T-cell (primary cell): ENCODE data around the gene TRIP12. TPM values are rescaled to one million over a fixed set of nuclear protein-coding genes. Genes with fewer than 3 reads are reported as not detected.

Experiments
- ATAC-seq, 4 experiments: fragments of 200-7000 bp in 3 of 4; fragments of 150-1000 bp in 1 of 4; cut with Tn5 transposase; replicated peaks in 1 of 4; 1 replicate in 3 of 4; 2 replicates in 1 of 4; pipeline ENCODE4 v1.10.0; 2021; ENCODE audit warnings: moderate library complexity in 3 of 4, mild to moderate bottlenecking in 2 of 4, moderate number of reproducible peaks in 1 of 4
- CTCF ChIA-PET, 2 donors: fragments of 300-600 bp; sonication (Branson Sonifier 250); formaldehyde crosslinking; loops; one replicate each; lab custom pipeline; 2022; ENCODE audit warnings: antibody characterized with exemption in 2 of 2; lab: Charles Lee
- POLR2A ChIA-PET, 2 donors: fragments of 300-600 bp; sonication (Branson Sonifier 250); formaldehyde crosslinking; loops; one replicate each; lab custom pipeline; 2022; ENCODE audit warnings: antibody characterized with exemption in 2 of 2; lab: Charles Lee
- DNase-seq, 35 experiments: peaks; one replicate each; pipeline versions ENCODE4 v3.0.0 to v3.0.0-alpha.2; 2013 to 2023
- H3K27ac ChIP-seq: one replicate; pipeline ENCODE4 v1.5.1; 2013; ENCODE audit warnings: low read length
- H3K27me3 ChIP-seq, 2 experiments: replicated peaks in 1 of 2; 1 replicate in 1 of 2; 2 replicates in 1 of 2; pipeline versions ENCODE4 v1.6.1 to v1.7.0; 2013; ENCODE audit warnings: low read length in 1 of 2, mixed read lengths in 1 of 2; ENCODE audit not compliant: control insufficient read depth in 2 of 2, insufficient read depth in 2 of 2; ENCODE audit errors: extremely low read depth in 1 of 2
- H3K36me3 ChIP-seq, 2 donors: 1 replicate in 1 of 2; 2 replicates in 1 of 2; pipeline versions ENCODE4 v1.6.1 to v1.7.0; 2013; ENCODE audit warnings: low read length in 1 of 2; ENCODE audit not compliant: control insufficient read depth in 2 of 2, insufficient read depth in 1 of 2; ENCODE audit errors: extremely low read depth in 1 of 2
- H3K4me1 ChIP-seq, 2 experiments: 1 replicate in 1 of 2; 2 replicates in 1 of 2; pipeline versions ENCODE4 v1.6.1 to v1.7.0; 2013; ENCODE audit warnings: low read length in 2 of 2, mixed read lengths in 1 of 2; ENCODE audit not compliant: insufficient read depth in 2 of 2, control insufficient read depth in 1 of 2; ENCODE audit errors: extremely low read depth in 1 of 2
- H3K4me3 ChIP-seq, 2 donors: 1 replicate in 1 of 2; 2 replicates in 1 of 2; pipeline versions ENCODE4 v1.5.1 to v1.7.0; 2013; ENCODE audit warnings: mild to moderate bottlenecking in 2 of 2, low read length in 1 of 2, moderate library complexity in 1 of 2; ENCODE audit not compliant: control insufficient read depth in 1 of 2; ENCODE audit errors: extremely low read depth in 1 of 2
- H3K9me3 ChIP-seq: 2 replicates; pipeline ENCODE4 v1.7.0; 2013
- H3K27ac Mint-ChIP-seq, 2 donors: one replicate each; pipeline ENCODE4 v1.8.0; 2020 to 2021; ENCODE audit warnings: mild to moderate bottlenecking in 2 of 2, mixed read lengths in 2 of 2
- H3K27me3 Mint-ChIP-seq, 2 donors: one replicate each; pipeline ENCODE4 v1.8.0; 2021 to 2022; ENCODE audit warnings: mixed read lengths in 2 of 2
- H3K36me3 Mint-ChIP-seq: one replicate; pipeline ENCODE4 v1.8.0; 2021; ENCODE audit warnings: mixed read lengths
- H3K4me1 Mint-ChIP-seq, 3 donors: one replicate each; pipeline ENCODE4 v1.8.0; 2020 to 2022; ENCODE audit warnings: mixed read lengths in 3 of 3, mild to moderate bottlenecking in 1 of 3
- H3K4me3 Mint-ChIP-seq, 3 donors: one replicate each; pipeline ENCODE4 v1.8.0; 2020 to 2022; ENCODE audit warnings: mild to moderate bottlenecking in 3 of 3, mixed read lengths in 3 of 3, moderate library complexity in 3 of 3
- H3K9me3 Mint-ChIP-seq, 3 donors: one replicate each; pipeline ENCODE4 v1.8.0; 2020 to 2022; ENCODE audit warnings: mixed read lengths in 3 of 3
- WGBS: methylation state at CpG from one replicate; pipeline ENCODE4 v1.1.5; 2013; ENCODE audit warnings: missing lambda C conversion rate; ENCODE audit not compliant: insufficient coverage; 5-methylcytosine and 5-hydroxymethylcytosine counted together
- total RNA-seq, 35 experiments: library from RNA in 6 of 35; stranded (reverse) in 6 of 35; fragments of 120-200 nt in 1 of 35; gene quantifications; one replicate each; pipeline versions ENCODE4 v1.2.1 to v1.2.4 and lab custom pipeline; 2013 to 2026

Gene TRIP12
- total RNA-seq, 5 donors from 2014 or later (not counting 1 experiment from before 2014, with no cell fraction given) = 185 to 219 (median 192) TPM

- Histone ChIP-seq H3K4me3 (no peak overlapping the region), H3K27ac (no peak overlapping the region), H3K4me1 (peaks cover 4 to 8% of the 10 kb centered on the region in 2 experiments), H3K27me3 (no peaks in the 10 kb centered on the region), H3K9me3 (no peaks in the 10 kb centered on the region), H3K36me3 (peaks cover 0 to 11% of the 10 kb centered on the region in 2 donors)
- Mint-ChIP-seq H3K36me3 (peaks cover 27% of the 10 kb centered on the region), H3K4me1 (peaks cover 68 to 74% (median 70%) of the 10 kb centered on the region in 3 donors), H3K27me3 (no peaks in the 10 kb centered on the region), H3K27ac (peak overlapping the region; percentile 53 to 54), H3K9me3 (no peaks in the 10 kb centered on the region), H3K4me3 (no peak overlapping the region)
- WGBS = no CpG with 5 or more reads among the region's 2 CpGs
- ChIA-PET CTCF (interaction anchor here (0.6 to 1.1 kb wide), 7 partner anchors 12 to 143 kb away, joined by 3 to 8 read pairs (median 3); no protein-coding TSS in a partner anchor), POLR2A (interaction anchor here in 1 of 2 donors (0.6 to 0.7 kb wide), 2 partner anchors 21 to 51 kb away, joined by 6 to 8 read pairs; no protein-coding TSS in a partner anchor)
- ATAC-seq = no peak
- no peak for DNase-seq
Observed at GRCh38 chr2:229865033-229865432, 56.8 kb downstream of the TRIP12 start.

GRCh38 chr2:229861431-229861830, 60.4 kb downstream of the TRIP12 start:
- Histone ChIP-seq H3K9me3 (no peaks in the 10 kb centered on the region), H3K36me3 (peaks cover 3 to 24% of the 10 kb centered on the region in 2 donors), H3K4me3 (no peak overlapping the region), H3K27ac (no peak overlapping the region), H3K4me1 (peaks cover 4 to 5% of the 10 kb centered on the region in 2 experiments), H3K27me3 (no peaks in the 10 kb centered on the region)
- ATAC-seq = no peak
- Mint-ChIP-seq H3K4me3 (no peak overlapping the region), H3K9me3 (no peaks in the 10 kb centered on the region), H3K27me3 (no peaks in the 10 kb centered on the region), H3K4me1 (peaks cover 53 to 62% (median 55%) of the 10 kb centered on the region in 3 donors), H3K36me3 (peaks cover 37% of the 10 kb centered on the region), H3K27ac (peak overlapping the region; percentile 34 to 35)
- ChIA-PET POLR2A (no interaction called here), CTCF (interaction anchor here in 1 of 2 donors (0.6 kb wide), 1 partner anchor 68 kb away, joined by 3 read pairs; no protein-coding TSS in a partner anchor)
- DNase-seq = no peak

GRCh38 chr2:229860334-229860733, 61.5 kb downstream of the TRIP12 start:
- peaks cover 46 to 61% (median 55%) of the 10 kb centered on the region in 3 donors for H3K4me1 Mint-ChIP-seq

DNA sequence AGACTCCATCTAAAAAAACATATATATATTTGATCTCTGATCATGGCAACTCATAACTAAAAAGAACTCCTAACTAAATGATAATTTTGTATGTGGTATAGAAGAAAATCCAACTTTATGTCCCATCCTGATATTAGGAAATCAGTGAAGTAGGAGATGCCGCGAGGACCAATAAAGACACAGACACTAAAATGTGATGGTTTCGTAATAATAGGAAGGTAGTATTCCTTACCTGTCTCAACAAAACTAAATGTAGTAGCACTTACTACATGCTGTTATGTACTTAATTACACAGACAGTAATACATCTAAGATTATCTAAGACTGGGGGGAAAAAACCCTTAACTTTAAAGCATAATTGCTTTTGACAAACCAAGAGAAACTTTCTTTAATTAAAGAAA, 63.5 kb downstream of the TRIP12 start:
- H3K9me3 ChIP-seq = no peaks in the 10 kb centered on the region
- ATAC-seq (no peak), DNase-seq (no peak)
- no peak overlapping the region for H3K4me3 ChIP-seq
- ChIA-PET POLR2A (no interaction called here), CTCF (no interaction called here)
- Mint-ChIP-seq H3K4me1 (peaks cover 44 to 66% (median 55%) of the 10 kb centered on the region in 3 donors), H3K36me3 (peaks cover 52% of the 10 kb centered on the region), H3K27me3 (no peaks in the 10 kb centered on the region), H3K27ac (peak overlapping the region; percentile 55 to 59), H3K9me3 (no peaks in the 10 kb centered on the region), H3K4me3 (no peak overlapping the region)
- H3K36me3 ChIP-seq = peaks cover 3 to 31% of the 10 kb centered on the region in 2 donors
- H3K4me1 ChIP-seq = peaks cover 0 to 5% of the 10 kb centered on the region in 2 experiments
- no CpG with 5 or more reads among the region's 3 CpGs for WGBS
- no peak overlapping the region for H3K27ac ChIP-seq
- no peaks in the 10 kb centered on the region for H3K27me3 ChIP-seq

More at GRCh38 chr2:229860334-229860733, 61.5 kb downstream of the TRIP12 start:
- Mint-ChIP-seq H3K27ac (peak overlapping the region in 1 of 2 donors; percentile 58), H3K4me3 (no peak overlapping the region), H3K36me3 (peaks cover 46% of the 10 kb centered on the region), H3K27me3 (no peaks in the 10 kb centered on the region), H3K9me3 (no peaks in the 10 kb centered on the region)
- no peak for DNase-seq
- Histone ChIP-seq H3K4me1 (peaks cover 5 to 7% of the 10 kb centered on the region in 2 experiments), H3K27ac (no peak overlapping the region), H3K27me3 (no peaks in the 10 kb centered on the region), H3K4me3 (no peak overlapping the region), H3K9me3 (no peaks in the 10 kb centered on the region), H3K36me3 (peaks cover 3 to 31% of the 10 kb centered on the region in 2 donors)
- no peak for ATAC-seq
- no CpG with 5 or more reads among the region's 1 CpG for WGBS
- CTCF ChIA-PET = no interaction called here
- POLR2A ChIA-PET = no interaction called here

DNA sequence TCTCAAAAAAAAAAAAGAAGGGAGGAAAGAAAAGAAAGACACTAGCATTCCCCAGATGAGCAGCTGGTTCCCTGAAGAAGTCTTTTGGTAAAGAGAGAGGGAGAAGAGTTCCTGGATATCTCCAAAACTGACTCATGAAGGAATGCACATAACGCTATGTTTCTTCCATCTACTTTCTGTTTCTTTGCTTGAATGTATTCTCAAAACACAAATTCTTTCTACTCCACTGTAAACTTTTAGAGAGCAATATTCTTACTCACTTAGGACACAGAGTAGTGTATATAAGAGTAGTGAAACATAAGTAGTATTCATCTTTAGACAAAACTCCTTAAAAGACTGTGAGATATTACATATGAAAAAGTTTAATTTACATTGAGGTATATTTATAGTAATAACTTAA, 64.2 kb downstream of the TRIP12 start:
- Mint-ChIP-seq H3K4me3 (no peak overlapping the region), H3K4me1 (peaks cover 48 to 71% (median 60%) of the 10 kb centered on the region in 3 donors), H3K9me3 (no peaks in the 10 kb centered on the region), H3K27ac (peak overlapping the region; percentile 79 to 91), H3K36me3 (peaks cover 49% of the 10 kb centered on the region), H3K27me3 (no peaks in the 10 kb centered on the region)
- CTCF ChIA-PET = interaction anchor here in 1 of 2 donors (0.7 kb wide), 1 partner anchor 53 kb away, joined by 4 read pairs; no protein-coding TSS in a partner anchor
- H3K27me3 ChIP-seq = no peaks in the 10 kb centered on the region
- H3K4me1 ChIP-seq = peaks cover 4 to 8% of the 10 kb centered on the region in 2 experiments
- ATAC-seq (no peak), DNase-seq (no peak)
- no peak overlapping the region for H3K27ac ChIP-seq
- no peak overlapping the region for H3K4me3 ChIP-seq
- no CpG with 5 or more reads among the region's 1 CpG for WGBS
- H3K9me3 ChIP-seq = no peaks in the 10 kb centered on the region
- H3K36me3 ChIP-seq = peaks cover 3 to 31% of the 10 kb centered on the region in 2 donors
- POLR2A ChIA-PET = no interaction called here

GRCh38 chr2:229856413-229856812, 65.4 kb downstream of the TRIP12 start:
- no peaks in the 10 kb centered on the region for H3K27me3 ChIP-seq
- H3K36me3 ChIP-seq = peaks cover 3 to 31% of the 10 kb centered on the region in 2 donors

More at GRCh38 chr2:229856413-229856812, 65.4 kb downstream of the TRIP12 start:
- Mint-ChIP-seq H3K27me3 (no peaks in the 10 kb centered on the region), H3K4me3 (no peak overlapping the region), H3K27ac (peak overlapping the region; percentile 78 to 91), H3K36me3 (peaks cover 53% of the 10 kb centered on the region), H3K9me3 (no peaks in the 10 kb centered on the region), H3K4me1 (peaks cover 51 to 74% (median 64%) of the 10 kb centered on the region in 3 donors)
- no peak overlapping the region for H3K27ac ChIP-seq
- no peak for ATAC-seq
- ChIA-PET CTCF (no interaction called here), POLR2A (no interaction called here)
- H3K4me1 ChIP-seq = peaks cover 13 to 14% of the 10 kb centered on the region in 2 experiments
- H3K4me3 ChIP-seq = no peak overlapping the region
- no peak for DNase-seq
- no peaks in the 10 kb centered on the region for H3K9me3 ChIP-seq
